Activated CD8-positive, alpha-beta T cell treated with anti-CD3 and anti-CD28 coated beads for 36 hours (primary cell): ENCODE data around the gene OCSTAMP. TPM values are rescaled to one million over a fixed set of nuclear protein-coding genes. Genes with fewer than 3 reads are reported as not detected.

Experiments
- ATAC-seq: fragments of 200-7000 bp; cut with Tn5 transposase; one replicate; pipeline ENCODE4 v1.10.0; 2021; ENCODE audit warnings: mild to moderate bottlenecking, moderate library complexity
- CTCF ChIA-PET: fragments of 350-600 bp; sonication (Branson Sonifier 250); formaldehyde crosslinking; loops from one replicate; lab custom pipeline; 2021; ENCODE audit warnings: antibody characterized with exemption; lab: Charles Lee
- POLR2A ChIA-PET: fragments of 350-600 bp; sonication (Branson Sonifier 250); formaldehyde crosslinking; loops from one replicate; lab custom pipeline; 2021; ENCODE audit warnings: antibody characterized with exemption; lab: Charles Lee
- DNase-seq: peaks from one replicate; pipeline ENCODE4 v3.0.0-alpha.2; 2020
- H3K27ac Mint-ChIP-seq: one replicate; pipeline ENCODE4 v1.8.0; 2021; ENCODE audit warnings: mild to moderate bottlenecking, mixed read lengths
- H3K27me3 Mint-ChIP-seq: one replicate; pipeline ENCODE4 v1.8.0; 2021; ENCODE audit warnings: mixed read lengths
- H3K36me3 Mint-ChIP-seq: one replicate; pipeline ENCODE4 v1.8.0; 2021; ENCODE audit warnings: low read depth, mixed read lengths
- H3K4me1 Mint-ChIP-seq: one replicate; pipeline ENCODE4 v1.8.0; 2021; ENCODE audit warnings: low read depth, mixed read lengths
- H3K4me3 Mint-ChIP-seq: one replicate; pipeline ENCODE4 v1.8.0; 2021; ENCODE audit warnings: mild to moderate bottlenecking, moderate library complexity, mixed read lengths
- H3K9me3 Mint-ChIP-seq: one replicate; pipeline ENCODE4 v1.8.0; 2021; ENCODE audit warnings: mixed read lengths
- CTCF ChIP-seq: fragments of 200-600 bp; IDR thresholded peaks from one replicate; pipeline ENCODE4 v1.8.0; 2022; ENCODE audit warnings: antibody characterized with exemption, mild to moderate bottlenecking
- intact Hi-C: fragments of 100-400 bp; cut with micrococcal nuclease; formaldehyde crosslinking; loops from one replicate; pipeline ENCODE4 v1.10.0; 2022
- total RNA-seq, 2 experiments: library from RNA; stranded (reverse); gene quantifications; one replicate each; pipeline ENCODE4 v1.2.3, GENCODE V29; 2021

The OCSTAMP gene
- total RNA-seq, 2 experiments from 2014 or later = not detected

DNA sequence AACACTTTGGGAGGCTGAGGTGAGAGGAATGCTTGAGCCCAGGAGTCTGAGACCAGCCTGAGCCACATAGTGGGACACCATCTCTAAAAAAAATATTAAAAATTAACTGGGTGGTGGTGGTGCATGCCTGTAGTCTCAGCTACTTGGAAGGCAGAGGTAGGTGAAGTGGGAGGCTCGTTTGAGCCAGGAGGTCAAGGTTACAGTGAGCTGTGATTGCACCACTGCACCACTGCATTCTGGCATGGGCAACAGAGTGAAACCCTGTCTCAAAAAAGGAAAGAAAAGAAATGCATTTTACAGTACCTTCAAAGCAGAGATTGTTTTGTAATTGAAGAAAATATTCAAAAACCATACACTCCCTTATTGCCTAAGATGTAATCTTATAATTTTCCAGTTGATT is 6.5 kb downstream of the OCSTAMP start:
- ATAC-seq (no peak), DNase-seq (no peak)
- peaks cover 18% of the 10 kb centered on the region for H3K4me1 Mint-ChIP-seq
- no peak overlapping the region for H3K4me3 Mint-ChIP-seq
- POLR2A ChIA-PET = interaction anchor here (0.7 to 0.9 kb wide), 2 partner anchors 11 to 38 kb away, joined by 3 to 4 read pairs; no protein-coding TSS in a partner anchor
- no peak for TF ChIP-seq CTCF
- CTCF ChIA-PET = interaction anchor here (0.7 to 2.1 kb wide), 11 partner anchors 9 to 145 kb away, joined by 3 to 13 read pairs (median 7); partner anchors contain the start of gene TP53RK
- intact Hi-C loops = no loop called here
- no peaks in the 10 kb centered on the region for H3K36me3 Mint-ChIP-seq
- peaks cover 11% of the 10 kb centered on the region for H3K27me3 Mint-ChIP-seq
- no peak overlapping the region for H3K27ac Mint-ChIP-seq
- no peaks in the 10 kb centered on the region for H3K9me3 Mint-ChIP-seq

- H3K27ac Mint-ChIP-seq = no peak overlapping the region
- intact Hi-C loops = no loop called here
- no peak for TF ChIP-seq CTCF
- DNase-seq (no peak), ATAC-seq (no peak)
- no peaks in the 10 kb centered on the region for H3K9me3 Mint-ChIP-seq
- ChIA-PET POLR2A (no interaction called here), CTCF (no interaction called here)
- H3K4me1 Mint-ChIP-seq = peaks cover 18% of the 10 kb centered on the region
- H3K4me3 Mint-ChIP-seq = no peak overlapping the region
- peaks cover 16% of the 10 kb centered on the region for H3K27me3 Mint-ChIP-seq
- H3K36me3 Mint-ChIP-seq = no peaks in the 10 kb centered on the region
These were observed 7.4 kb downstream of the OCSTAMP start for GRCh38 chr20:46543033-46543432.

GRCh38 chr20:46541229-46541935 is 9.1 kb downstream of the OCSTAMP start:
- ChIA-PET CTCF (interaction anchor here (0.8 kb wide), 1 partner anchor 18 kb away, joined by 3 read pairs; no protein-coding TSS in a partner anchor), POLR2A (no interaction called here)
- Mint-ChIP-seq H3K36me3 (no peaks in the 10 kb centered on the region), H3K4me3 (no peak overlapping the region), H3K27me3 (peaks cover 20% of the 10 kb centered on the region), H3K4me1 (peaks cover 18% of the 10 kb centered on the region), H3K9me3 (no peaks in the 10 kb centered on the region), H3K27ac (no peak overlapping the region)
- intact Hi-C loops = no loop called here
- ATAC-seq (no peak), DNase-seq (no peak)
- TF ChIP-seq CTCF = no peak

- POLR2A ChIA-PET = interaction anchor here (1.1 kb wide), 1 partner anchor 69 kb away, joined by 3 read pairs; no protein-coding TSS in a partner anchor
- DNase-seq = no peak
- Mint-ChIP-seq H3K27me3 (peaks cover 21% of the 10 kb centered on the region), H3K4me3 (no peak overlapping the region), H3K36me3 (no peaks in the 10 kb centered on the region), H3K27ac (no peak overlapping the region), H3K9me3 (no peaks in the 10 kb centered on the region), H3K4me1 (peaks cover 2% of the 10 kb centered on the region)
- no peak for TF ChIP-seq CTCF
- no peak for ATAC-seq
- CTCF ChIA-PET = interaction anchor here (0.9 to 1.7 kb wide), 3 partner anchors 11 to 141 kb away, joined by 3 to 6 read pairs (median 4); no protein-coding TSS in a partner anchor
- intact Hi-C loops = no loop called here
These were observed 11.3 kb downstream of the OCSTAMP start for GRCh38 chr20:46539113-46539512.

DNA sequence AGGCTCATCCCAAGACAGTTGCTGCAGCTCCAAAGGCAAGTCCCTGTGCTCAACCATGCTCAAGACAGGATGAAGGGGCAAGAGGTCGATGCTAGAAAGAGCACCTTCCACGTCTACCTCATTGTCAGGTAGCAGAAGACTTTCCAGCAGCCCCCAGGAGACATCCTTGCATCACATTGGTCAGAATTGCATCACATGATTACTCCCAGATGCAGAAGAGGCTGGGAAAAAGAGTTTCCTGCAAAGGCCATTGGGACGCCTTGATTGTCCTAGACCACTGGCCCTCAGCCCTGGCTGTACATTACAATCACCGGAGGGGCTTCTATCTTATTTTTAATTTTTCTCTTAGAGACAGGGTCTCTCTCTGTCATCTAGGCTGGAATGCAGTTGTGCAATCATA is 19.8 kb downstream of the OCSTAMP start:
- DNase-seq (no peak), ATAC-seq (no peak)
- ChIA-PET CTCF (interaction anchor here (1.7 kb wide), 1 partner anchor 10 kb away, joined by 6 read pairs; no protein-coding TSS in a partner anchor), POLR2A (interaction anchor here (0.7 kb wide), 1 partner anchor 47 kb away, joined by 4 read pairs; no protein-coding TSS in a partner anchor)
- no peak overlapping the region for H3K27ac Mint-ChIP-seq
- no peaks in the 10 kb centered on the region for H3K9me3 Mint-ChIP-seq
- peaks cover 17% of the 10 kb centered on the region for H3K27me3 Mint-ChIP-seq
- H3K4me1 Mint-ChIP-seq = no peaks in the 10 kb centered on the region
- H3K36me3 Mint-ChIP-seq = no peaks in the 10 kb centered on the region
- no peak overlapping the region for H3K4me3 Mint-ChIP-seq
- intact Hi-C loops = no loop called here
- TF ChIP-seq CTCF = no peak
